T-helper 1 cell treated with Interleukin-12 subunit alpha and Interleukin-12 subunit beta and Interleukin-4 antibody, amounts not matched to agents 30 ng/mL and 1 ng/mL, for 36 hours (primary cell): ENCODE results near the gene CP. TPM values are rescaled to one million over a fixed set of nuclear protein-coding genes. Genes with fewer than 3 reads are reported as not detected.
"Not testable (repeated sequence)": the region's sequence is repeated elsewhere in the genome, so short reads cannot be mapped to it uniquely, and the experiment has no call there.

Source experiments
- intact Hi-C: fragments of 100-400 bp; cut with micrococcal nuclease; formaldehyde crosslinking; loops from one replicate; pipeline ENCODE4 v1.15.1; 2024
- total RNA-seq: library from RNA; stranded (reverse); gene quantifications from 2 replicates; pipeline ENCODE4 v1.2.3, GENCODE V29; 2022

CP gene
- total RNA-seq, 1 donor from 2014 or later, result not detected

- intact Hi-C loops, result loop anchor here (10.0 kb wide), 1 partner anchor 1977 kb away; the partner anchor contains the start of gene GPR171
Observed at GRCh38 chr3:149227591-149228268, 6.1 kb upstream of the CP start.

- intact Hi-C loops, result loop anchor here (10.0 kb wide), 1 partner anchor 1978 kb away; the partner anchor contains the start of gene GPR171
Observed at GRCh38 chr3:149226776-149227175, 5.1 kb upstream of the CP start.

GRCh38 chr3:149224736-149225594 is 3.3 kb upstream of the CP start:
- intact Hi-C loops, result loop anchor here (1.0 to 10.0 kb wide), 8 partner anchors 20 to 1980 kb away; partner anchors contain the start of genes GPR171, GYG1 and HPS3

GRCh38 chr3:149223461-149223820 is 1.8 kb upstream of the CP start:
- intact Hi-C loops, result loop anchor here (10.0 kb wide), 1 partner anchor 1981 kb away; the partner anchor contains the start of gene GPR171

GRCh38 chr3:149219380-149220121 is 2.1 kb downstream of the CP start:
- intact Hi-C loops, result loop anchor here (10.0 kb wide), 1 partner anchor 1985 kb away; the partner anchor contains the start of gene GPR171

GRCh38 chr3:149217347-149217746 is 4.3 kb downstream of the CP start:
- intact Hi-C loops, result no loop called here

GRCh38 chr3:149216193-149216869 is 5.3 kb downstream of the CP start:
- intact Hi-C loops, result no loop called here

- intact Hi-C loops, result no loop called here
Observed at GRCh38 chr3:149215515-149215914, 6.1 kb downstream of the CP start.

GRCh38 chr3:149214702-149215101 is 6.9 kb downstream of the CP start:
- intact Hi-C loops, result no loop called here

- intact Hi-C loops, result no loop called here
Observed at GRCh38 chr3:149212386-149212785, 9.2 kb downstream of the CP start.

- intact Hi-C loops, result no loop called here
Observed at GRCh38 chr3:149209431-149209830, 12.2 kb downstream of the CP start.

GRCh38 chr3:149207475-149207874 is 14.2 kb downstream of the CP start:
- intact Hi-C loops, result no loop called here

- intact Hi-C loops, result loop anchor here (1.0 to 5.0 kb wide), 2 partner anchors 21 to 68 kb away; no protein-coding TSS in a partner anchor
Observed at GRCh38 chr3:149204390-149204991, 17.1 kb downstream of the CP start.

GRCh38 chr3:149203758-149204157 is 17.9 kb downstream of the CP start:
- intact Hi-C loops, result loop anchor here (1.0 to 5.0 kb wide), 3 partner anchors 22 to 83 kb away; no protein-coding TSS in a partner anchor

- intact Hi-C loops, result no loop called here
Observed at GRCh38 chr3:149199474-149199873, 22.2 kb downstream of the CP start.

- intact Hi-C loops, result no loop called here
Observed at GRCh38 chr3:149198611-149199010, 23.0 kb downstream of the CP start.

- intact Hi-C loops, result no loop called here
Observed at GRCh38 chr3:149197669-149198068, 24.0 kb downstream of the CP start.

GRCh38 chr3:149196805-149197592 is 24.6 kb downstream of the CP start:
- intact Hi-C loops, result not testable (repeated sequence)

GRCh38 chr3:149195221-149195620 is 26.4 kb downstream of the CP start:
- intact Hi-C loops, result no loop called here

GRCh38 chr3:149188494-149188893 is 33.1 kb downstream of the CP start:
- intact Hi-C loops, result no loop called here
